H1 (cell line): ENCODE results near the gene P4HA3. TPM values are rescaled to one million over a fixed set of nuclear protein-coding genes. Genes with fewer than 3 reads are reported as not detected.

ENCODE experiments used
- BCL11A ChIP-seq, 2 experiments: IDR thresholded peaks; one replicate each; pipeline ENCODE4 v1.6.1; 2011; ENCODE audit warnings: low read depth in 2 of 2, low read length in 2 of 2, mild to moderate bottlenecking in 2 of 2
- CHD7 ChIP-seq: fragments of 300-600 bp; sonication (generic); IDR thresholded peaks from 2 replicates; pipeline ENCODE4 v1.7.1; 2012; ENCODE audit warnings: low read length, moderate library complexity, mild to moderate bottlenecking, inconsistent platforms; ENCODE audit not compliant: insufficient replicate concordance
- E2F6 ChIP-seq: IDR thresholded peaks from 2 replicates; pipeline ENCODE4 v1.6.1; 2012; ENCODE audit warnings: inconsistent platforms
- POU5F1 ChIP-seq: IDR thresholded peaks from 2 replicates; pipeline ENCODE4 v1.6.1; 2011; ENCODE audit warnings: low read depth, mild to moderate bottlenecking, low read length, moderate library complexity
- SIRT6 ChIP-seq: IDR thresholded peaks from one replicate; pipeline ENCODE4 v1.7.1; 2012; ENCODE audit warnings: low read length, inconsistent platforms
- TAF7 ChIP-seq: optimal IDR thresholded peaks from 2 replicates; pipeline ENCODE3; 2011; ENCODE audit warnings: low read depth, mild to moderate bottlenecking, inconsistent platforms, low read length, moderate library complexity, borderline replicate concordance
- TBP ChIP-seq: IDR thresholded peaks from 2 replicates; pipeline ENCODE4 v1.6.1; 2011; ENCODE audit warnings: low read depth, low read length, improper control_type of control experiment
- TCF12 ChIP-seq: IDR thresholded peaks from 2 replicates; pipeline ENCODE4 v1.6.1; 2011; ENCODE audit warnings: low read depth, mild to moderate bottlenecking, low read length
- polyA plus RNA-seq, 7 experiments: library from polyadenylated mRNA; depleted of rRNA in 3 of 7; stranded (reverse) in 5 of 7; unstranded in 2 of 7; fragments of >200 nt in 5 of 7; fragments of 200-250 nt in 2 of 7; gene quantifications; 1 replicate in 5 of 7; 2 replicates in 1 of 7; 4 replicates in 1 of 7; pipeline versions ENCODE4 v1.2.1 to v1.2.3, GENCODE V29; 2011 to 2013; ENCODE audit warnings: missing spikeins in 2 of 7, mixed read lengths in 2 of 7
- total RNA-seq: library from RNA; stranded (reverse); fragmentation: NEBNext Ultra II Directional; extraction: Animal tissue kit (Norgen Biotek cat#: 25700); gene quantifications from 2 replicates; pipeline ENCODE4 v1.2.1, GENCODE V29; 2021
- TF ChIP-seq, protein P1 (sequence below), 3 experiments: IDR thresholded peaks; 1 replicate in 2 of 3; 2 replicates in 1 of 3; pipeline versions ENCODE4 v1.5.1 to v1.6.1; 2011; ENCODE audit warnings: low read length in 3 of 3, mild to moderate bottlenecking in 3 of 3, inconsistent platforms in 2 of 3, low read depth in 1 of 3, moderate library complexity in 1 of 3; ENCODE audit not compliant: insufficient read depth in 1 of 3; ENCODE audit errors: control extremely low read depth in 1 of 3

P4HA3 gene
- total and polyA plus RNA-seq, 2 of the 8 experiments (the other 6 are each of a cell fraction or from before 2014, with no cell fraction given): 0.06 TPM; not detected in 1

- TF ChIP-seq CHD7 (no peak), POU5F1 (no peak), TCF12 (no peak), SIRT6 (no peak), TBP (no peak), TAF7 (no peak), BCL11A (IDR thresholded peaks at IDR 0.05; ENCODE audit: low read depth in 2 of 2, low read length in 2 of 2) (no peak), E2F6 (no peak)
- TF ChIP-seq, protein P1, sequence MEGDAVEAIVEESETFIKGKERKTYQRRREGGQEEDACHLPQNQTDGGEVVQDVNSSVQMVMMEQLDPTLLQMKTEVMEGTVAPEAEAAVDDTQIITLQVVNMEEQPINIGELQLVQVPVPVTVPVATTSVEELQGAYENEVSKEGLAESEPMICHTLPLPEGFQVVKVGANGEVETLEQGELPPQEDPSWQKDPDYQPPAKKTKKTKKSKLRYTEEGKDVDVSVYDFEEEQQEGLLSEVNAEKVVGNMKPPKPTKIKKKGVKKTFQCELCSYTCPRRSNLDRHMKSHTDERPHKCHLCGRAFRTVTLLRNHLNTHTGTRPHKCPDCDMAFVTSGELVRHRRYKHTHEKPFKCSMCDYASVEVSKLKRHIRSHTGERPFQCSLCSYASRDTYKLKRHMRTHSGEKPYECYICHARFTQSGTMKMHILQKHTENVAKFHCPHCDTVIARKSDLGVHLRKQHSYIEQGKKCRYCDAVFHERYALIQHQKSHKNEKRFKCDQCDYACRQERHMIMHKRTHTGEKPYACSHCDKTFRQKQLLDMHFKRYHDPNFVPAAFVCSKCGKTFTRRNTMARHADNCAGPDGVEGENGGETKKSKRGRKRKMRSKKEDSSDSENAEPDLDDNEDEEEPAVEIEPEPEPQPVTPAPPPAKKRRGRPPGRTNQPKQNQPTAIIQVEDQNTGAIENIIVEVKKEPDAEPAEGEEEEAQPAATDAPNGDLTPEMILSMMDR (IDR thresholded peaks at IDR 0.05; ENCODE audit: control extremely low read depth in 1 of 3, insufficient read depth in 1 of 3, low read depth in 1 of 3, low read length in 3 of 3): no peak
Observed at GRCh38 chr11:74327076-74327475, 15.6 kb upstream of the P4HA3 start (continued).
